Iris pigment epithelial cell (primary cell): ENCODE results near the gene MVB12B.
"Not testable (repeated sequence)": the region's sequence is repeated elsewhere in the genome, so short reads cannot be mapped to it uniquely, and the experiment has no call there.

Experiments used
- DNase-seq: peaks from one replicate; pipeline ENCODE4 v3.0.0-alpha.2; 2011; ENCODE audit warnings: low read depth

MVB12B gene, protein sequence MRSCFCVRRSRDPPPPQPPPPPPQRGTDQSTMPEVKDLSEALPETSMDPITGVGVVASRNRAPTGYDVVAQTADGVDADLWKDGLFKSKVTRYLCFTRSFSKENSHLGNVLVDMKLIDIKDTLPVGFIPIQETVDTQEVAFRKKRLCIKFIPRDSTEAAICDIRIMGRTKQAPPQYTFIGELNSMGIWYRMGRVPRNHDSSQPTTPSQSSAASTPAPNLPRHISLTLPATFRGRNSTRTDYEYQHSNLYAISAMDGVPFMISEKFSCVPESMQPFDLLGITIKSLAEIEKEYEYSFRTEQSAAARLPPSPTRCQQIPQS

DNA sequence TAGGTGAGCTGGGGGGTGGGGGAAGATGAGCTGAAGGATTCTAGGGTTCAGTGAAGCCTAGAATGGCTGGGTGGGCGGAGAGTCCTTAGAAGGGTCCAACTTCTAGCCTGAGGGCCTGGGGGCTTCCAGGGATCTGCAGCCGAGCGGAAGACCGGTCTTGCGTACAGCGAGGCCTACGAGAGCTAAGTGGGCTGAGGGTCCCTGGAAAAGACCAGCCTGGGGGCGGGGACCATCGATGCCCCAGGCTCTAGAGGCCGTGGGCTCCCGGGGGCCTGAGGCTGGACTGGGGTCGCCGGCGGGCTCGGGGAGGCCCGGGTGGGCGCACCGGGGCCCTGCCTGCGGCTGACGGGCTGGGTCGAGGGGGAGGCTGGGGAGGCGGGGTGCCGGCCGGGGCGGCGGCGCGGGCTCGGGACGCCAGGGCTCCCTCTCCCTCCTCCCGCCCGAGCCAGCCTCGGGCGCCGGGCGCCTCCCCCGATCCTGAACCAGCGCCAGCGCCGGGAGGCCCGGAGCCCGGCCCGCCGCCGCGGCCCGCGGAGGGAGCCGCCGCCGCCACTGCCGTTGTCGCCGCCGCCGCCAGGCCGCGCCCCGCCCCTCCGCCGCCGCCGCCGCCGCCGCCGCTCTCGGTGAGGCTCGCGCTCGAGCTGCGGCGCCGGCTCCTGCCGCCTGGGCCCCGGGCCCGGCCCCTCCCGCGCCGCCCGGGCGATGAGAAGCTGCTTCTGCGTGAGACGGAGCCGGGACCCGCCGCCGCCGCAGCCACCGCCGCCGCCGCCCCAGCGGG is at the start of gene MVB12B:
MVB12B (plus strand) TSS at position 602 of the 778 bp plus-strand sequence; CDS start at position 703, 101 bp downstream.
- DNase-seq: peak; percentile 18

GRCh38 chr9:126283799-126284465 is 42.7 kb upstream of the MVB12B start:
- DNase-seq: no peak

- DNase-seq: not testable (repeated sequence)
These were observed 41.0 kb upstream of the MVB12B start for GRCh38 chr9:126285652-126286051.

DNA sequence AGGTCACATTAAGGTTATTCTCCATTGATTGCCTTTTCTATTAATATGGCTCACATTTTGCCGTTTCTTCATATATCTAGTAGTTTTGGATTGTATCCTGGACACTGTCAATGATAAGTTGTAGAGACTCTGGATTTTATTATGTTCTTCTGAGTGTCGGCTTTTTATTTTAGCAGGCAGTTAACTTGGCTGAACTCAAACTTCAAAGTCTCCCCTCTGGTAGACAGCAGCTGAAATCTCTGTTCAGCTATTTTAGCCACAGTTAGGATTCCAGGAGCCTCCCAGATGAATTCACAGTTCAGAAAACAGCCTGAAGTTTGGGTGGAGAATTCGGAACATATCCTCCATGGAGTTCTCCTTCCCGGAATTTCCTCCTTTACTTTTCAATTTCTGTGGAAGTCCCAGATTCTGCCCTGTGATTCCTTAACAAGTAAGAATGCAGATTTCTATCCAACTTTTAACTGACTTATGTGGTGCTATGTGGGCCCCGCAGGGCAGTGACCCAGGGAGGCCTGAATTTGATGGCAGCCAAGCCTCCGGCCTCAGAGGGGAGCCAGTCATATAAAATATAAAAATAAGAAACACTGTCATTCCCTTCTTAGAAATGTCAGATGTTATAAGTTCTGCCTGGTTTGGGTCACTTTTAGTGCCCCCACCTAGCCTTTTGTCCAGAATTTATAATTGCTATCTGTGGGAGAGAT is 39.3 kb upstream of the MVB12B start:
- no peak for DNase-seq

GRCh38 chr9:126290871-126291270 is 35.8 kb upstream of the MVB12B start:
- no peak for DNase-seq

DNA sequence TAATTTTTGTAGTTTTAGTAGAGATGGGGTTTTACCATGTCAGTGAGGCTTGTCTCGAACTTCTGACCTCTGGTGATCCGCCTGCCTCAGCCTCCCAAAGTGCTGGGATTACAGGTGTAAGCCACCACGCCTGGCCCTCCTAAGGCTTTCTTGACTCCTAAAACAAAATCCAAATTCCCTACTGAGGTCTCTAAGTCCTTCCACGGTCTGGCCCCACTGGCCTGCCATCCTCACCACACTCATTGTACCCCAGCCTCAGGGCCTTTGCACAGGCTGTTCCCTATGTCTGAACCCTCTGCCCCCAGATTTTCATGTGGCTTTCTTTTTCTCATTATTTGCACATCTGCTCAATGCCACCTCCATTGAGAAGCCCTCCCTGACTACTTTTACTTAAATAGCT is 34.7 kb upstream of the MVB12B start:
- no peak for DNase-seq

- DNase-seq: no peak
These were observed 33.7 kb upstream of the MVB12B start for GRCh38 chr9:126292736-126293521.

DNA sequence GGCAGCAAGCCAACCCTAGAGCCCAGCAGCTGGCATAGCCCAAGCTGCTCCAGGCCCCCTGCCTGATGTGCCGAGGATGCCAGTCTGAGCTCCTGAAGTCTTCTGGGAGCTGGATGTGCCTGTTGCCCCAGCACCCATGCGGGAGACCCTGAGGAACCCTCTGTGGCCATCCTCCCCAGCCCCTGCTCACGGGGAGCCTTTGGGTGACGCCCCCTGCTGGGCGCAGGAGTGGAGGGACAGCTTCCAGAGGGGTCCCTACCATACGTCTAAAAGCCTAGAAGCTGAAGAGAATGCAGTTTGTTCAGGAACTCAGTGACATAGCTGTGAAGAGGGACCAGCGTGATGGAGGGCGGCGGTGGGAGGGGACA is 33.1 kb upstream of the MVB12B start:
- DNase-seq: no peak

- DNase-seq: no peak
These were observed 32.1 kb upstream of the MVB12B start for GRCh38 chr9:126294331-126295081.

- DNase-seq: no peak
These were observed 31.5 kb upstream of the MVB12B start for GRCh38 chr9:126295082-126295477.

- no peak for DNase-seq
These were observed 31.1 kb upstream of the MVB12B start for GRCh38 chr9:126295516-126295915.

- DNase-seq: no peak
These were observed 30.6 kb upstream of the MVB12B start for GRCh38 chr9:126295936-126296600.

DNA sequence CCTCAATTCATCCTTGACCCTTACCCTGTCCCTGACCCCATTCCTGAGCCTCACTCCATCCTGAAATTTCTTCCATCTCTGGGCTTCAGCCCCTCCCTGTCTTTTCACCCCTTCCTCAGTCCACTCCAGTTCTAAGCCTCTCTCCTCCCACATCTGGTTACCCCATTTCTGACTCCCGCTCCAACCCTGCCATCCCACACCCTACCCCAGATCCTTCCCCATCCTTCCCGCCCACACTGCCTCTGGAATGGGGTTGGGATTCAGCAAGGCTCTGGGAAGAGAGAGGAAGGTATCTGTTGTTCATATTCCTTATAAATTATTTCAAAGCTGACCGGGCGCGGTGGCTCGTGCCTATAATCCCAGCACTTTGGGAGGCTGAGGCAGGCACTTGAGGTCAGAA is 29.9 kb upstream of the MVB12B start:
- no peak for DNase-seq

- DNase-seq: no peak
These were observed 29.0 kb upstream of the MVB12B start for GRCh38 chr9:126297661-126298060.

DNA sequence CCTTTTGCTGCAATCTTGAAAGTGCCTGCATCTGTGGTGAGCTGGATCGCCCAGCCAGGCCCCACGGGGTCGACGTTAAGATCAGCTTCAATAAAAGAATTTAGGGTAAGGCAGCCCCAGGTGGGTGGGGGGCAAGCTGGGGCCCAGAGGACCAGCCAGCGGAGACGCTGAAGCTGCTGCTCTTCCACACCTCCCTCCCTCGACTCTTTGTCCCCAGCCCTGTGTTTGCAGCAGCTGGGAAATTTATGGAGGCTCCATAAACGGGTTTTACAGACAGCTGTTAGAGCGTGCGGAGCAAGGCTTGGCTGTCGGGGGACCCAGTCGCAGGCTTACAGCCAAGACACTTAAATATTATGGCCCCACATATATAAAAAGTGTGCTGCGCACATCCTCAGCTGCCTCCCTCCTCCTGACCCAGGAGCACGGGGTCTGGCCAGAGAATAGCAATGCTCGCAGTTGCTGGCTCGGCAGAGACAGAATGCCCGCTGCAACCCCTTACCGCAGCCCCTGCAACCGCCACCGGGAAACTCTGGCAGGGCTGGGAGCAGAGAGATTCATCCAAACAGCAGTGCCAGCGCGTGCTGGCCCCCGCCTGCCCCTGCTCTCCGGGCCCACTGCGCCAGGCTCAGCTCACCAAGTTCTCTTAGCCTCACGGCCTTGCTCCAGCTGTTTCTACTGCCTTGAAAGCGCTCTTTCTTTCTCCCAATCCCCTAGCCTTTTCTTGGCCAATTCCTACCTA is 28.4 kb upstream of the MVB12B start:
- no peak for DNase-seq

DNA sequence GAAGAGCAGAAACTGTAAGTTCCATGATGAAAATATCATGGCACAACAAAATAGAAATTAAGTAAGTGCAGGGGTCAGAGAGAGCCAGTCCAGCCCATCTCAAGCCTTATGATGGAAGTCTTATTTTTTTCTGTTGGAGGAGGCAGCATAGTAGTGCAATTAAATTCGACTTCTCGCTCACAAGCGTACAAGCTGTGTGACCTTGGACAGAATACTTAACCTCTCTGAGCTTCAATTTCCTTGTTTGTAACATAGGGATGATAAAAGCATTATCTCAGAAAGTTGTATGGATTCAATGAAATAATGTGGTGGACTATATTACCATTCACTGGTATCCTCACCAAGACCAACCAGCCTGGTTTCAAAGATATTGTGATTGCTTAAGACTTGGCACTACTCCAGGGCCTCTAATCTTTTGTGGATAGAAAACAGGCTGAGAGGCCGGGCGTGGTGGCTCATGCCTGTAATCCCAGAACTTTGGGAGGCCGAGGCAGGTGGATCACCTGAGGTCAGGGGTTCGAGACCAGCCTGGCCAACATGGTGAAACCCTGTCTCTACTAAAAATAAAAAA is 26.8 kb upstream of the MVB12B start:
- DNase-seq: peak; percentile 28

GRCh38 chr9:126301196-126301595 is 25.4 kb upstream of the MVB12B start:
- DNase-seq: no peak

GRCh38 chr9:126301985-126302603 is 24.5 kb upstream of the MVB12B start:
- DNase-seq: peak; percentile 71

GRCh38 chr9:126302730-126303129 is 23.9 kb upstream of the MVB12B start:
- no peak for DNase-seq
